Measurements from ENCODE around the gene ZC3HAV1.

GRCh38 chr7:139054101-139054500 is 55.4 kb downstream of the ZC3HAV1 start:
- no peak for TF ChIP-seq TAF1 (IDR thresholded peaks at IDR 0.05; ENCODE audit: low read depth)
- no peak for TF ChIP-seq NFIC (IDR thresholded peaks at IDR 0.05)
- no peak for TF ChIP-seq YY1 (IDR thresholded peaks at IDR 0.05; ENCODE audit: low read depth)
- no peak for TF ChIP-seq MAX (IDR thresholded peaks at IDR 0.05)
- TF ChIP-seq RAD21 (IDR thresholded peaks at IDR 0.05; ENCODE audit: low read depth): no peak
- TF ChIP-seq EP300 (IDR thresholded peaks at IDR 0.05; ENCODE audit: borderline replicate concordance): no peak
- TF ChIP-seq, protein P1, sequence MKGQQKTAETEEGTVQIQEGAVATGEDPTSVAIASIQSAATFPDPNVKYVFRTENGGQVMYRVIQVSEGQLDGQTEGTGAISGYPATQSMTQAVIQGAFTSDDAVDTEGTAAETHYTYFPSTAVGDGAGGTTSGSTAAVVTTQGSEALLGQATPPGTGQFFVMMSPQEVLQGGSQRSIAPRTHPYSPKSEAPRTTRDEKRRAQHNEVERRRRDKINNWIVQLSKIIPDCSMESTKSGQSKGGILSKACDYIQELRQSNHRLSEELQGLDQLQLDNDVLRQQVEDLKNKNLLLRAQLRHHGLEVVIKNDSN (IDR thresholded peaks at IDR 0.05): no peak
- TF ChIP-seq TCF12 (IDR thresholded peaks at IDR 0.05; ENCODE audit: low read depth): no peak
- no peak for TF ChIP-seq CEBPB (IDR thresholded peaks at IDR 0.05)
- TF ChIP-seq, protein P2, sequence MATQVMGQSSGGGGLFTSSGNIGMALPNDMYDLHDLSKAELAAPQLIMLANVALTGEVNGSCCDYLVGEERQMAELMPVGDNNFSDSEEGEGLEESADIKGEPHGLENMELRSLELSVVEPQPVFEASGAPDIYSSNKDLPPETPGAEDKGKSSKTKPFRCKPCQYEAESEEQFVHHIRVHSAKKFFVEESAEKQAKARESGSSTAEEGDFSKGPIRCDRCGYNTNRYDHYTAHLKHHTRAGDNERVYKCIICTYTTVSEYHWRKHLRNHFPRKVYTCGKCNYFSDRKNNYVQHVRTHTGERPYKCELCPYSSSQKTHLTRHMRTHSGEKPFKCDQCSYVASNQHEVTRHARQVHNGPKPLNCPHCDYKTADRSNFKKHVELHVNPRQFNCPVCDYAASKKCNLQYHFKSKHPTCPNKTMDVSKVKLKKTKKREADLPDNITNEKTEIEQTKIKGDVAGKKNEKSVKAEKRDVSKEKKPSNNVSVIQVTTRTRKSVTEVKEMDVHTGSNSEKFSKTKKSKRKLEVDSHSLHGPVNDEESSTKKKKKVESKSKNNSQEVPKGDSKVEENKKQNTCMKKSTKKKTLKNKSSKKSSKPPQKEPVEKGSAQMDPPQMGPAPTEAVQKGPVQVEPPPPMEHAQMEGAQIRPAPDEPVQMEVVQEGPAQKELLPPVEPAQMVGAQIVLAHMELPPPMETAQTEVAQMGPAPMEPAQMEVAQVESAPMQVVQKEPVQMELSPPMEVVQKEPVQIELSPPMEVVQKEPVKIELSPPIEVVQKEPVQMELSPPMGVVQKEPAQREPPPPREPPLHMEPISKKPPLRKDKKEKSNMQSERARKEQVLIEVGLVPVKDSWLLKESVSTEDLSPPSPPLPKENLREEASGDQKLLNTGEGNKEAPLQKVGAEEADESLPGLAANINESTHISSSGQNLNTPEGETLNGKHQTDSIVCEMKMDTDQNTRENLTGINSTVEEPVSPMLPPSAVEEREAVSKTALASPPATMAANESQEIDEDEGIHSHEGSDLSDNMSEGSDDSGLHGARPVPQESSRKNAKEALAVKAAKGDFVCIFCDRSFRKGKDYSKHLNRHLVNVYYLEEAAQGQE (IDR thresholded peaks at IDR 0.05; ENCODE audit: low read depth): no peak
